GM23248 (cell line): ENCODE data around the gene MARCHF4. TPM values are rescaled to one million over a fixed set of nuclear protein-coding genes. Genes with fewer than 3 reads are reported as not detected.

ENCODE experiments used
- DNase-seq: peaks from one replicate; pipeline ENCODE4 v3.0.0-alpha.2; 2015
- H2AFZ ChIP-seq: fragments of 200-600 bp; sonication (generic); 2 replicates; pipeline ENCODE4 v1.6.1; 2016; ENCODE audit warnings: antibody characterized with exemption
- H3F3A ChIP-seq: fragments of 200-600 bp; sonication (generic); 2 replicates; pipeline ENCODE4 v1.6.1; 2016; ENCODE audit warnings: mild to moderate bottlenecking, antibody characterized with exemption, mixed run types; ENCODE audit not compliant: insufficient read depth
- H3K27ac ChIP-seq: fragments of 200-600 bp; sonication (generic); 2 replicates; pipeline ENCODE4 v1.5.1; 2016; ENCODE audit warnings: mild to moderate bottlenecking
- H3K27me3 ChIP-seq: fragments of 200-600 bp; sonication (generic); replicated peaks from 2 replicates; pipeline ENCODE4 v1.6.1; 2016; ENCODE audit warnings: mild to moderate bottlenecking; ENCODE audit not compliant: insufficient read depth
- H3K36me3 ChIP-seq: fragments of 200-600 bp; sonication (generic); 2 replicates; pipeline ENCODE4 v1.6.1; 2016; ENCODE audit warnings: low read depth, mild to moderate bottlenecking
- H3K4me1 ChIP-seq: fragments of 200-600 bp; sonication (generic); 2 replicates; pipeline ENCODE4 v1.6.1; 2016; ENCODE audit warnings: mild to moderate bottlenecking; ENCODE audit not compliant: insufficient read depth
- H3K4me2 ChIP-seq: fragments of 200-600 bp; sonication (generic); one replicate; pipeline ENCODE4 v1.6.1; 2016; ENCODE audit warnings: mild to moderate bottlenecking; ENCODE audit not compliant: unreplicated experiment
- H3K4me3 ChIP-seq: fragments of 200-600 bp; sonication (generic); 2 replicates; pipeline ENCODE4 v1.5.1; 2016; ENCODE audit warnings: mild to moderate bottlenecking
- H3K79me2 ChIP-seq: fragments of 200-600 bp; sonication (generic); 2 replicates; pipeline ENCODE4 v1.6.1; 2016; ENCODE audit warnings: mild to moderate bottlenecking; ENCODE audit not compliant: insufficient read depth
- H3K9ac ChIP-seq: fragments of 200-600 bp; sonication (generic); 2 replicates; pipeline ENCODE4 v1.6.1; 2016; ENCODE audit warnings: mild to moderate bottlenecking
- H3K9me2 ChIP-seq: fragments of 200-600 bp; sonication (generic); 2 replicates; pipeline ENCODE4 v1.6.1; 2016; ENCODE audit warnings: mixed run types, mild to moderate bottlenecking, moderate library complexity; ENCODE audit not compliant: insufficient read depth
- H3K9me3 ChIP-seq: fragments of 200-600 bp; sonication (generic); one replicate; pipeline ENCODE4 v1.6.1; 2017; ENCODE audit warnings: low read depth
- H4K20me1 ChIP-seq: fragments of 200-600 bp; sonication (generic); 2 replicates; pipeline ENCODE4 v1.6.0; 2016; ENCODE audit not compliant: insufficient read depth
- EZH2 ChIP-seq: fragments of 200-600 bp; sonication (generic); IDR thresholded peaks from 2 replicates; pipeline ENCODE4 v1.6.1; 2018; ENCODE audit warnings: antibody characterized with exemption, mild to moderate bottlenecking; ENCODE audit not compliant: insufficient read depth, poor library complexity, severe bottlenecking
- EZH2phosphoT487 ChIP-seq: fragments of 200-600 bp; sonication (generic); IDR thresholded peaks from 2 replicates; pipeline ENCODE4 v1.6.1; 2018; ENCODE audit warnings: antibody characterized with exemption, moderate library complexity, mild to moderate bottlenecking, low read depth; ENCODE audit not compliant: insufficient read depth
- WGBS, 2 experiments: methylation state at CpG; one replicate each; pipeline ENCODE4 v1.1.6; 2015 to 2017; ENCODE audit warnings: low lambda C conversion rate in 2 of 2, low coverage in 1 of 2; ENCODE audit errors: missing lambda C conversion rate in 2 of 2; 5-methylcytosine and 5-hydroxymethylcytosine counted together
- in situ Hi-C: fragments of 300-500 bp; cut with MboI; formaldehyde crosslinking; loops from 2 replicates; pipeline ENCODE4 v1.15.0; 2020
- polyA plus RNA-seq: library from polyadenylated mRNA; unstranded; fragments of >200 nt; fragmentation: Nextera tagmentation; extraction: Ambion mirVana; gene quantifications from 2 replicates; pipeline ENCODE4 v1.2.1, GENCODE V29; 2016
- total RNA-seq: library from RNA; depleted of rRNA; stranded (reverse); fragments of >200 nt; shearing (Covaris generic); gene quantifications from 2 replicates; pipeline ENCODE4 v1.2.3, GENCODE V29; 2014

The MARCHF4 gene
- total and polyA plus RNA-seq, 2 experiments from 2014 or later = 7.8 to 14.5 TPM

- H3K4me3 ChIP-seq = no peak overlapping the region
- H3K4me1 ChIP-seq = peaks cover 15% of the 10 kb centered on the region
- no peaks in the 10 kb centered on the region for H3K9me3 ChIP-seq
- no peak overlapping the region for H3K9ac ChIP-seq
- H3K79me2 ChIP-seq = peaks cover 38% of the 10 kb centered on the region
- H3F3A ChIP-seq = no peaks in the 10 kb centered on the region
- in situ Hi-C loops = no loop called here
- no peaks in the 10 kb centered on the region for H3K27me3 ChIP-seq
- 92 to 93% methylated on average over 6 of the region's 6 CpGs for WGBS, 2 experiments
- TF ChIP-seq EZH2phosphoT487 (no peak), EZH2 (no peak)
- peaks cover 31% of the 10 kb centered on the region for H3K36me3 ChIP-seq
- H3K9me2 ChIP-seq = no peaks in the 10 kb centered on the region
- no peak overlapping the region for H2AFZ ChIP-seq
- DNase-seq = no peak
- no peak overlapping the region for H3K4me2 ChIP-seq
- H4K20me1 ChIP-seq = no peaks in the 10 kb centered on the region
- H3K27ac ChIP-seq = no peak overlapping the region
Measured at GRCh38 chr2:216416571-216417307, 44.5 kb upstream of the MARCHF4 start.

GRCh38 chr2:216415541-216415940 is 43.3 kb upstream of the MARCHF4 start:
- no peak overlapping the region for H3K4me2 ChIP-seq
- H3K4me1 ChIP-seq = peaks cover 15% of the 10 kb centered on the region
- no peaks in the 10 kb centered on the region for H3K27me3 ChIP-seq
- no peaks in the 10 kb centered on the region for H3K9me2 ChIP-seq
- no peak for DNase-seq
- no peaks in the 10 kb centered on the region for H3F3A ChIP-seq
- in situ Hi-C loops = no loop called here
- H3K36me3 ChIP-seq = peaks cover 24% of the 10 kb centered on the region; the same call in 1 of the 2 replicates
- H3K4me3 ChIP-seq = no peak overlapping the region
- no peaks in the 10 kb centered on the region for H4K20me1 ChIP-seq
- no peak overlapping the region for H2AFZ ChIP-seq
- H3K79me2 ChIP-seq = peaks cover 38% of the 10 kb centered on the region
- no peak for TF ChIP-seq EZH2phosphoT487
- no peak for TF ChIP-seq EZH2
- no peaks in the 10 kb centered on the region for H3K9me3 ChIP-seq
- H3K9ac ChIP-seq = no peak overlapping the region
- WGBS, 2 experiments = 52 to 59% methylated on average over 3 of the region's 3 CpGs
- H3K27ac ChIP-seq = no peak overlapping the region

GRCh38 chr2:216414772-216415319 is 42.6 kb upstream of the MARCHF4 start:
- Histone ChIP-seq H3K4me2 (no peak overlapping the region), H2AFZ (no peak overlapping the region), H3K4me1 (peaks cover 15% of the 10 kb centered on the region), H3K9me3 (no peaks in the 10 kb centered on the region), H3K9me2 (no peaks in the 10 kb centered on the region), H4K20me1 (no peaks in the 10 kb centered on the region), H3K4me3 (no peak overlapping the region), H3K27me3 (no peaks in the 10 kb centered on the region), H3K27ac (no peak overlapping the region), H3K79me2 (peaks cover 38% of the 10 kb centered on the region), H3K36me3 (peaks cover 18% of the 10 kb centered on the region; the same call in 1 of the 2 replicates), H3K9ac (no peak overlapping the region), H3F3A (no peaks in the 10 kb centered on the region)
- no peak for DNase-seq
- in situ Hi-C loops = no loop called here
- WGBS, 2 experiments = 94 to 96% methylated on average over 3 of the region's 3 CpGs
- TF ChIP-seq EZH2phosphoT487 (no peak), EZH2 (no peak)

GRCh38 chr2:216413882-216414281 is 41.6 kb upstream of the MARCHF4 start:
- H3K4me2 ChIP-seq = peak overlapping the region; percentile 66
- peaks cover 18% of the 10 kb centered on the region; the same call in 1 of the 2 replicates for H3K36me3 ChIP-seq
- TF ChIP-seq EZH2 (no peak), EZH2phosphoT487 (no peak)
- no peaks in the 10 kb centered on the region for H3K9me2 ChIP-seq
- peak; percentile 9 for DNase-seq
- H2AFZ ChIP-seq = no peak overlapping the region
- H3K27ac ChIP-seq = no peak overlapping the region
- in situ Hi-C loops = no loop called here
- no peaks in the 10 kb centered on the region for H3K27me3 ChIP-seq
- no peaks in the 10 kb centered on the region for H3K9me3 ChIP-seq
- no peaks in the 10 kb centered on the region for H4K20me1 ChIP-seq
- H3K9ac ChIP-seq = no peak overlapping the region
- 98 to 99% methylated on average over 5 of the region's 5 CpGs for WGBS, 2 experiments
- no peak overlapping the region for H3K4me3 ChIP-seq
- peaks cover 34% of the 10 kb centered on the region for H3K79me2 ChIP-seq
- peaks cover 12% of the 10 kb centered on the region for H3K4me1 ChIP-seq
- no peaks in the 10 kb centered on the region for H3F3A ChIP-seq
